Measurements from ENCODE around the gene ARL8A.
"Not testable (repeated sequence)": the region's sequence is repeated elsewhere in the genome, so short reads cannot be mapped to it uniquely, and the experiment has no call there.

The ARL8A gene

GRCh38 chr1:202113690-202114300 is 30.7 kb downstream of the ARL8A start:
- DNase-seq (ENCODE audit: low read depth, low spot score), result no peak

DNA sequence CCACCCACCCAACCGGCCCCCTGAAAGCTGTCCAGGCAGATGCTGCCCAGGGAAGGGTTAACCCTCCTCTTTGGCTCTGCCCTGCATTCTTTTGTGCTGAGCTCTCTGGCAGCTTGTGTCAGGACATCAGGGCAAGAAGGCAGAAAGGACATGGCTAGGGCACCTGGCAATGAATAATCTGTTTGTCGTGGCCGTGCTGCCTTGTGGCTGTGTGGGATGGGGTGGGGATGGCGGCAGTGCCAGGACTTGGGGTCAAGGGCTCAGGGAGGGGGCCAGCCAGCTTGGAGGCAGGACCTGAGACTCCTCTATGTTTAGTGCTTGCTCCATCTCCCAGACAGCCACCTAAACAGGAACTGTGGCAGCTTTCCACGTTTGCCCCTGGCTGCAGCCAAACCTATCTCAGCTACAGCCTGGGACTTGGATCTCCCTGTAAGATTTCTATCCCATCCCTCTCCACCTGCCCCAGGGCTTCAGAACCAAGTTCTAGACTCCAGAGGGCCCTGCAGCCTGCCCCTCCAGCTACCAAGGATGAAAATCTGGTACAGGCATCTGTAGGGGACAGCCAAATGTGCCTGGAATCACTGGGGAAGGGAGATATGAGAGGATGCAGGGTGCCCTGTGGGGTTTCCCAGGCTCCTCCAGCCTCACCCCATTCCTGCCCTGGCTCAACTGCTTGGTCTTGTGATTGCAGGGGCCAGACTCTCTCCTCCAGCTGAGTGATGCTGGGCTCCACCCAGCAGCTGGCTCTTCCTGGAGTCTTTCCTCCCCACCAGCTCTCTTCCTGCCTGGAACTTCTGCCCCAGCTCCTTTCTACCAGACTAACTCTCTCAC is 31.5 kb downstream of the ARL8A start:
- no peak for DNase-seq (ENCODE audit: low read depth, low spot score)

GRCh38 chr1:202111589-202111988 is 32.9 kb downstream of the ARL8A start:
- not testable (repeated sequence) for DNase-seq (ENCODE audit: low read depth, low spot score)

GRCh38 chr1:202110977-202111376 is 33.6 kb downstream of the ARL8A start:
- DNase-seq (ENCODE audit: low read depth, low spot score), result no peak

- no peak for DNase-seq (ENCODE audit: low read depth, low spot score)
These were observed 36.5 kb downstream of the ARL8A start for GRCh38 chr1:202107801-202108731.

DNA sequence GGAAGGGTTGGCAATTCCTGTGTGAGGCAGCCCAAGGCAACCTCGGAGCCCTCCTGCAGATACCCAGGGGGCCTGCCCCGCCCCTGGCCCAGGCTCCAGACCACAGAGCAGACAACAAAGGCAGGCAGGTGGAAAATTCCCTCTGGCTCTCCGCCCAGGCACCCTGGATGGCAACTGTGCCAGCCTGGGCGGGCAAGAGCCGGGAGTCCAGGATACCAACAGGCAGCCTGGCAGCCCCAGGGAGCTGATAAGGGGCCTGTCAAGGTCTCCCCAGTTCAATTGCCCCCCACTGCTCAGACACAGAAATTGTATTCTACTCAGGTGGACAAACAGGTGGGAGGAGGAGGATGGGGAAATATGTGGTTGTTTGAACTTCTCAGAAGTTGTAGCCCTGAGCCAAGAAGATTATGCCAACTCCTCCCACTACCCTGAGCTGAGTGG is 37.2 kb downstream of the ARL8A start:
- DNase-seq (ENCODE audit: low read depth, low spot score), result no peak

DNA sequence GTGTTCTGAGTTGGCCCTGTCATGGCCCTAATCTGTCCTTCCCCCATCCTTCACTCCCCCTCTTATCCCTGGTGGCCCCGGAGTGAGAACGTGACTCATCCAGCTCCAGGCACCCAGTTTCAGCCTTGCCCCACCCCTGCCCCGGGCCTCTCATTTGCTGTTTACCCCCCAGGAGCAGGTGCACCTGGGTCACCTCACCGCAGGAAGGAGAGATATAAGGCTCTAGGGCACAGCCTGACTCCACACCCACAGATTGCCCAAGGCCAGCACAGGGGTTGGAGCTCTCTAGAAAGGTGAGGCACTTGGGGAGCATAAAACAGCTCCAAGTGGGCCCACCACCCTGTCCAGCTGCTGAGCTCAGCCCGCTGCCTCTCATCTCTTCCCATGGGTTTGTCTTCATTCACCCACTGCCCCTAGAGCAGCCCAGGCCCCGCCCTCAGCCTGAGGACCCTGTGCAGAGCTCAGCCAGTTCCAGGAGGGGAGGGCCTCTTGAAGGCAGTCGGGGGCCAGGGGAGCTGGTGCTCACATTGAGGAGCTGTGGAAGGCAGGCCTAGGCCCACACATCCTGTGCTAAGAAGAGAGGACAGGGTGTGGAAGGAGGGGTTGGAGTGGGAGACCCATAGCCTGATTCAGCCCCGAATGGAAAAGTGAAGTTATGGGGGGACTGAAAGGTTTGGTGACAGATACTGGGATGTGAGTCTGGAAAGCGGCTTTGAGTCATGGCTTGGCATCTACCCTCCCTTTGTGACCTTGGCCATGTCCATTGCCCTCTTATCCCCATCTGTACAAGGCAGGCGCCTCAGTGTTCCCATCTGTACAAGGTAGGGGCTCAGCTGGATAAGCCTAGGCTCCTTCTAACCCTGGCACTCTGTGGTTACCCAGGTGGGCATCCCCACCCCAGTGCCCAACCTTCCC is 37.9 kb downstream of the ARL8A start:
- DNase-seq (ENCODE audit: low read depth, low spot score), result no peak

- DNase-seq (ENCODE audit: low read depth, low spot score), result no peak
These were observed 38.8 kb downstream of the ARL8A start for GRCh38 chr1:202105571-202106339.

- DNase-seq (ENCODE audit: low read depth, low spot score), result no peak
These were observed 40.5 kb downstream of the ARL8A start for GRCh38 chr1:202104073-202104472.

DNA sequence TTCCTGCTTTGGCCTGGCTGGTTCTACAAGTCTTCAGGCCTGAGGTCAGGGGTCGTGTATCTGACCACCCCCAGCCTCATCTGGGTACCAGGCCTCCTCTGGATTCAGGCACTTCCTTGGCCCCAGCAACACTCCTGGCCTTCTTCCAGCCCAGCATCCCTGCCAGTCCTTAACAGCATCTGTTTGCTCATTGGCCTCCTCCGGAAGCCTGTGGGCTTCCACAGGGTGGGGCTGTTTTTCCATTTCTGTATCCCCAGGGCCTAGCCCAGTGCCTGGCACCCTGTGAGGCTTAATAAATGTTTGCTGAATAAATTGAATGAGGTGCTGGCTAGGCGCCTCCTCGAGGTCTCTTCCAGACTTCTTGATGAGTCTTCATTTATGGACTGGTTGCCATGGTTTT is 43.4 kb downstream of the ARL8A start:
- no peak for DNase-seq (ENCODE audit: low read depth, low spot score)

- no peak for DNase-seq (ENCODE audit: low read depth, low spot score)
These were observed 50.7 kb downstream of the ARL8A start for GRCh38 chr1:202093858-202094257.

DNA sequence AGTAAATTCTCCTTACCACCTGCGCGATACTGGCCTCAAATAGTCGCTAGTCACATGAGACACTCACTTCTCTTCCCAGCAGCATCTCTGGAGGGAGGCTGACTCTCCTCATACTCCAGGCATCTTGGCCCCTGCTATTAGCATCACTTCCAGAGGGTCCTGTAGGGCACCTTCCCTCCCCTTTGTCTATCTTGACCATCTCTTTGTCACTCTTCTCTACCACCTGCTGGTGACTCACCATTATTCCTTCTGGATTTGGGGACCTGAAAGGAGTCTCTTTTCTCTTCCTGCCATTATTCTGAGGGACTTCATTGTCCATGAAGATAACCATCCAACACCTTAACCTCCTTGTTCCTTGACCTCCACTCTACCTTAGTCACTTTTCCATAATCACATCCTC is 53.5 kb downstream of the ARL8A start:
- no peak for DNase-seq (ENCODE audit: low read depth, low spot score)

DNA sequence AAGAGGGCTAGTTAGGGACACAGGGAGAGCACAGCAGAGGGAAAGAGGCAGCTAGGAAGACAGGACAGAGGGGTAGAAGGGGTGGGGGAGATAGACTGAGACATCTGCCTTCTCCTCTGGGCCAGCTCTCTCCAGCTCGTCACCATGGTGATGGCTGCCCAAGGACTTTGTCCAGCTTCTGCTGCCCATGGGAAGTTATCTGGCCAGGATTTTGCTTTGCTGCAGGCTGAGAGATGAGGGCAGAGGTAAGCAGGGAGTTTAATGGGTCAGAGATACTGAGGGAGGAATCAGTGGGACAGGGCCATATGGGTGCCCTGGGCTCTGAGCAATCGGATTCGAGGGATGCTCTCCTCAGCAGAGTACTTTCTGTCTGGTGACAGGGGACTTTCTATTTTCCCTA is 56.3 kb downstream of the ARL8A start:
- no peak for DNase-seq (ENCODE audit: low read depth, low spot score)

- no peak for DNase-seq (ENCODE audit: low read depth, low spot score)
These were observed 57.8 kb downstream of the ARL8A start for GRCh38 chr1:202086579-202087350.

- DNase-seq (ENCODE audit: low read depth, low spot score), result no peak
These were observed 58.7 kb downstream of the ARL8A start for GRCh38 chr1:202085682-202086373.

- no peak for DNase-seq (ENCODE audit: low read depth, low spot score)
These were observed 59.5 kb downstream of the ARL8A start for GRCh38 chr1:202084791-202085681.
